ENCODE measurements around the gene PTEN.
"Not testable (repeated sequence)": the region's sequence is repeated elsewhere in the genome, so short reads cannot be mapped to it uniquely, and the experiment has no call there.

Gene PTEN

DNA sequence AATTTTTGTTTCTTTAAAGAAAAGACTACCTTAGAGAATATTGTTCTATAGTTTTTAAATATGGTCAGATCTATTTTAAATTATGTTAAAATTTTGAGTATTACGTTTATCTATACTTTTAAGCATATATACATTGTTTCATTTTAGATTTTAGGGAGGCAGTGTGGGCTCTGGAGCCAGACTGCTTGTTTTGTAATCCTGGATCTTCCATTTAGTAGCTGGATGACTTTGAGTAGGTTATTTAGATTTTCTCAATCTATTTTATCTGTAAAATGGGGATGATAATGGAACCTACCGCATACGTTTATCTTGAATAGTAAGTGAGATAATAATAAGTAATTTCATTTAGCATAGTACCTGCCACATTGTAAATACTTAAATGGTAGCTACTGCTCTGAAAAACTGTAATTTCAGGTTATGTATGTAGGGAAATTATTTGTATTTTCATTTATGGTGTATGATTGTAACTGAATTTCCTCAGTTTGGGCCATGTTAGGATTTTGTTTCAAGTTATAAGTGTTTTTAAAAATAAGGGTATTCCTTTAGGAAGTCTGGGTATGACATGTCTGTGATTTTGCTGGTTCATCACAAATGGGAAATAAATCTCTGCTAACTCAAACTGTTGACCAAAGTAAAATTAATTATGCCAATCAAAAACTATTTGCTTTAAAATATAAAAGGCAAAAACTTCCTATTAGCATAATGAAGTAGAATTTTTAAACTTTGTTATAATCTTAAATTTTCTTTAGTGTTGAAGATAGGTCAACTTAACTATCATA is 6.5 kb downstream of the PTEN start:
- no peak for DNase-seq (ENCODE audit: low read depth in 3 of 3)

DNA sequence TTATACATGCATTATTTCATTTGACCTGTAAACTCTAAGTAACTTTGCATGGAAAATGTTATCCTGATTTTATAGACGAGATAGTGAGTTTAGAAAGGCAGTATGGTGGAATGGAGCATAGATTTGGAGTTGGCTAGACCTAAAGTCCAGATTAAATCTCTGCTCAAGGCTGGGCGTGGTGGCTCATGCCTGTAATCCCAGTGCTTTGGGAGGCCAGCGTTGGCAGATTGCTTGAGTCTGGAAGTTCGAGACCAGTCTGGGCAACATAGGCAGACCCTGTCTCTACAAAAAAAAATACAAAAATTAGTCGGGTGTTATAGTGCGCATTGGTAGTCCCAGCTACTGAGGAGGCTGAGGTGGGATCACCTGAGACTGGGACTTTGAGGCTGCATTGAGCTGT is 9.4 kb downstream of the PTEN start:
- DNase-seq (ENCODE audit: low read depth in 3 of 3), result no peak

DNA sequence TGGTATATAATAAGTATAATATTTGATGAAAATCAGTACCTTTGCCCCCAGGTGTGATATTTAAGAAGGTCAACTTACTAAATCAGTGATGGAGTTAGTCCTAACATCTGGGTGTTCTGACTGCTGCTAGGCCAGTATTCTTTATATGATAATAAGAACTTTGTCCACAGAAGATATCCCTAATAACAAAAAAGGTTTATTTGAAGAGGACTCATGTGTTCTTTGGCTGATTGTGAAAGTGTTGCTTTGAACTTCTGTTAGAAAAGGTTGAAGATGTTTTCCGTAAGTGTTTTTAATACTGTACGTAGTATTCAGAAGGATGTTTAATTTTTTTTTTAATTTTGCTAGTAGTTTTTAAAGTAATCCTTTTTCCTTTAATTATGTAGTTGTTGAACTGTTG is 10.2 kb downstream of the PTEN start:
- no peak for DNase-seq (ENCODE audit: low read depth in 3 of 3)

DNA sequence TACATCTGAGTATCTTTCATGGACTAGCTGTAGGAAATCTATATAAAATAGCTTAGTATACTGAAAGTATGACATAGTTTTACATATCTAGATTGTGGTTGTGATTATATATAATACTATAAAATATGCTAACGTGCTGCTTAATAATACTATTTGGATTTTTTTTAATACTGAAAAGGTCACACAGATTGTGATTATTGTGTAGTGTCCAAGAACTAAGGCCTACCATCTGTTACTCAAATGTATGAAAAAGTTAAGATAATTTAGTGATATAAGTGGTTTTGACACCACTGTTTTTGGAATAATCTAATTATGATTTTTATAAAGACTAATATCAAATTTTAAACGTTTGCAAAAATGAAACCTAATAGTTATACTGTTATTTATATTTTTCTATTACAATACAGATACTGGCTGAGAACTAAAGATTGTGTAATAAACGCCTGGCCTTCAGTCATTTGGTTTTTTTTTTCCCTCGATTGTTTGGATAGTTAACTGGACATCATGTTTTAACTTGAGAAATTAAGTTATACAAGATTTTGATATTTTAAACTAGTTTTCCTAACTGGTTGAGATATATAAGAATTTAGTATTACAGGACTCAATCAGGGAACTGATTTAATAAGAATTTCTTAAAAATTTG is 12.6 kb downstream of the PTEN start:
- no peak for DNase-seq (ENCODE audit: low read depth in 3 of 3)

DNA sequence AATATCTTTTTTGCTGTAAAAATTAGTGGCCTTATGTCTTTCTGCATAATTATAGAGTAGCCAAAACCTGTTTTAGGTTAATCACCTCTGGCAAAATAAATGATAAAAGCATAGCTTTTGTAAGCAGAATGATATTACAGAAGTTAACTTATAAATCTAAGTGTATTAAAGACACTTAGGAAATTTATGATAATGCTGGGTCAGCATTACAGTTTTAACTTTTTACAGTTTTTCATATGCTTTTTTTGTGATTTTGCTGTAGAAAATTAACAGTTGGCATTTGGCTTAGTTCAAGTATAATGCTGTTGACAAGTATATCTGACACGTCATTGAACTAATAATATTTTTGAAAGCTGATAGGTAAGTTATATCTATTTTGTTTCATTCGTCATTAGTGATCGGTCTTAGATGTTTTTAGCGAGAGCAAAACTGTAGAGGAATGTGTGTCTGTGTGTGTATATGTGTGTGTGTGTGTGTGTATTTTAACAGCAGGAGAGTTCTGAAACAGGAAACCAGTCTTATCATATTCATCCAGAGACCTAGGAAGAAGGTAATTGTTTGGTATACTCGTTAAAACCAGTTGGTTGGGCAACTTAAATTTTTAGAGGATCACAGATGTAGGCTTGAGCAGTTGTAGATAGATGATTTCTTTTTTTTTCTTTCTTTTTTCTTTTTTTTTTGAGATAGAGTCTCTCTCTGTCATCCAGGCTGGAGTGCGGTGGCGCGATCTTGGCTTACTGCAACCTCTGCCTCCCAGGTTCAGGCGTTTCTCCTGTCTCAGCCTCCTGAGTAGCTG is 15.4 kb downstream of the PTEN start:
- DNase-seq (ENCODE audit: low read depth in 3 of 3), result no peak

DNA sequence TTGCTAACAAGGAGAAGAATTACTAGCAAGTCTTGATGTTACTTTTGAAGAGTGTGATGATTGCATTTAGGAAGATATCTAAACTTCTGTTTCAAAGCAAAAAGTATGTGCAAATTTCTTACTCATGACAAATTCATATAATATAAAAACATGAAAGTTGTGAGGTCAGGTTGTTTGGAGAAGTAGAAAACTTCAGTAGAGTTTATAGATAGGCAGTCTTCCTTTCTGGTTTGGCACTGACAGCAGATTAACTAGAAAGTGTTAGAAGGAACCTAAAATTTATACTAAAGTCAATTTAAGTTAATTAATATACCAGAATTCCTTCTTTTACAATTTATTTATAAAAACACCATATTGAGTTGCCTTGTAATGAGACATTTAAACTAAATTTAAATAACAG is 16.9 kb downstream of the PTEN start:
- DNase-seq (ENCODE audit: low read depth in 3 of 3), result no peak

- DNase-seq (ENCODE audit: low read depth in 3 of 3), result not testable (repeated sequence)
Measured at GRCh38 chr10:87881373-87882059, 18.1 kb downstream of the PTEN start.

DNA sequence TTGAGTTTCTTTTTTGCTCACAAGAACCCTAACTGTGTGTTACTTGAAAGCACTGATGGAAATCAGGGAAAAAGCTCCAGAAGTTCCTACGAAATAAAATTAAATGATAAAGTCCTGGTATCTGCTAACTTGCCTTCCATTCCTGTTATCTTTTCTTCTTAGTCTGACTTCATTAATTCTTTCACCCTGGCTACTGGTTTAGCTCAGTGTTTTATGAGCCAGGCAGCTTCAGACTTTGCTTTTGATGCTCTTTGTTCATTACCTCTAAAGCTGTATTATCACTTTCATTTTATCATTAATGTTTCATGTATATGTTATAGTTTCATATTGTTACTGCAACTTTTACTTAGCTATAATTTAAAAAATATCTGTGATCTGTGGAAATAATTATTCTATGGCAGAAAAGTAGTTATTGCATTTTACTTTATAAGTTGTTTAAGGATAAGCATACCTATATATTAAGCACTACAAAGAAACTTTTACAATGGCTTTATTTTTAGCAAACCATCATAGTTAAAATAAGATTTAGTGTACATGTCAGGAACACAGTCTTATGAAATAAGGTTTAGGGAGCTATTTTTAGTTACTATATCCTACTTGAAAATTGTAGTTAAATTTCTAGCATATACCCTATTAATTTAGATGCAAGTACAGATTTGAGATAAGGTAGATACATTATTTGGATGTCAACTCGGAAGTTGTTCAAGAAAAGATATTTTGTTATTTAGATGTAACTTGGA is 19.3 kb downstream of the PTEN start:
- DNase-seq (ENCODE audit: low read depth in 3 of 3), result no peak

DNA sequence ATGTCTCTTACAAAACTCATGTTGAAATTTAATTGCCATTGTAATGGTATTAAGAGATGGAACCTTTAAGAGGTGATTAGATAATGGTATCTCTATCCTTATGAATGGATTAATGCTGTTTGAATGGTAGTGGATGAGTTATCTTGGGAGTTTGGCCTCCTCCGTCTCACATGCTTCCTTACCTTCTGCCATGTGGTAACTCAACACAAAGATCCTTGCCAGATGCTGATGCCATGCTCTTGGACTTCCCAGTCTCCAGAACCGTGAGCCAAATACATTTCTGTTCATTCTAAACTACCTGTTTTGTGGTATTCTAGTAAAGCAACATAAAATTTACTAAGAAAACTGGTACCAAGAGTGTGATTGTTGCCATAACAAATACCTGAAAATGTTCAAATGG is 23.2 kb downstream of the PTEN start:
- no peak for DNase-seq (ENCODE audit: low read depth in 3 of 3)

GRCh38 chr10:87887146-87887545 is 23.7 kb downstream of the PTEN start:
- no peak for DNase-seq (ENCODE audit: low read depth in 3 of 3)

DNA sequence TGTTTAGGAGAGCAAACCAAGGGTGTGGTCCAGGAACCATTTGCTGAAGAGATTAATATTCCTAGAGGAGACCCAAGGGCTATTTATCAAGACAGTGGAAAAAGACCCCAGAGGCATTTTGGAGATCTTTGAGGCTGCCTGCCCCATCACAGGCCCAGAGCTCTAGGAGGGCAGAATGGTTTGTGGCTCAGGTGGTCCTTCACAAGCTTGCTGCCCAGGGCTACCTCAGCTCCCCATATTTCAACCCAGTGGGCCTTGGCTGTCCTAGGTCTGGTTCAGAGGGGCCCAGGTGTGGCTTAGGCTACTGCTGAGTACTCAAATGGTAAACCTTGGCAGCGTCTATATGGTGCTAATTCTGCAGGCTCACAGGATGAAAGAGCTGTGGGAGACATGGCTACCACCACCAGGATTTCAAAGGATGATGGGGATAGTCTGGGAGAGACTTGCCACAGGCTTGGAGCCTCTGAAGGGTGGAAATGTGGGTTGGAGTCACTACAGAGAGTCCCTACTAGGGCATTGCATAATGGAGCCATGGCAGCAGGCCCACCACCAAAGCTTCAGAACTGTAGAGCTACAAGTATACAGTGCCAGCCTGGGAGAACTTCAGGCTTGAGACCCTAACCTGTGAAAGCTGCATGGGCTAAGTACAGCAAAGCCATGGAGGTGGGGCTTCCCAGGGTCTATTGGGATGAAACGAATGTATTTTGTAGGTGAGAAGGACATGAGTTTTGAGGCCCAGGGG is 24.3 kb downstream of the PTEN start:
- no peak for DNase-seq (ENCODE audit: low read depth in 3 of 3)

DNA sequence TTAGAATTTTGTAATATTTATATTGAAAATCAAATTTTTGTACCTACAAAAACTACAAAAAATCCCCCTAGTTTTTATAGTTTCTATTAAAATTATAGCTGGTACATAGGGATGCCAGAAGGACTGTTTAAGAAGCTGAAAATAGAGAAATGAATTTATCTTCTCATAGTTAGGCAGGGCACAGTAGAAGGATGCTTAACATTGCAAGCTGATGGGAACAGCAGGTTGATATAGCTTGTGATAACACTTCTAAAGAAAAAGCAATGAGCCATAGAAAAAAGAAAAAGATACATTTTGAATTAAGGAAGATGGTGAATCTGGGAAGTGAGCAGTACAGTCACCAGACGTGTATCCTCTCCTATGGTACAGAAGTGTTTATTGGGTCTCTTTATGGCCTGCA is 32.0 kb downstream of the PTEN start:
- DNase-seq (ENCODE audit: low read depth in 3 of 3), result no peak

DNA sequence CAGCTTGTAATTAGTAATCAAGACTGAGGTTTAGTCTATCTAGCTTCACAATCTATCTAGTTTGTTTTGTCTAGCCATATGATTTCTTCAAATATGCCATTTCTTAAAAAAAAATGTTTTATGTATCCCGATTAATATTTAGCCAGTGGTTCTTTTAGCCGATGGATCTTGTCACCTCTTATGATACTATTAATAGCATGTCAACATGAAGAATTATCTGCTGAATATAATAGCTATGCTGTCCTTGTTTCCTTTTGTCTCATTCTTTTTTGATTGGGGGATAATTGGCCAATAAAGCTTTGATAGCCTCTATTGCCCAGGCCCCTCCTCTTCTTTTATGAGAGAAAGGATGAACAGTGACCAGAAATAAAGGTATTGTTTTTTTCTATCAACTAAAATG is 32.8 kb downstream of the PTEN start:
- no peak for DNase-seq (ENCODE audit: low read depth in 3 of 3)

- DNase-seq (ENCODE audit: low read depth in 3 of 3), result not testable (repeated sequence)
Measured at GRCh38 chr10:87897957-87898356, 34.5 kb downstream of the PTEN start.

- not testable (repeated sequence) for DNase-seq (ENCODE audit: low read depth in 3 of 3)
Measured at GRCh38 chr10:87903396-87903795, 40.0 kb downstream of the PTEN start.

DNA sequence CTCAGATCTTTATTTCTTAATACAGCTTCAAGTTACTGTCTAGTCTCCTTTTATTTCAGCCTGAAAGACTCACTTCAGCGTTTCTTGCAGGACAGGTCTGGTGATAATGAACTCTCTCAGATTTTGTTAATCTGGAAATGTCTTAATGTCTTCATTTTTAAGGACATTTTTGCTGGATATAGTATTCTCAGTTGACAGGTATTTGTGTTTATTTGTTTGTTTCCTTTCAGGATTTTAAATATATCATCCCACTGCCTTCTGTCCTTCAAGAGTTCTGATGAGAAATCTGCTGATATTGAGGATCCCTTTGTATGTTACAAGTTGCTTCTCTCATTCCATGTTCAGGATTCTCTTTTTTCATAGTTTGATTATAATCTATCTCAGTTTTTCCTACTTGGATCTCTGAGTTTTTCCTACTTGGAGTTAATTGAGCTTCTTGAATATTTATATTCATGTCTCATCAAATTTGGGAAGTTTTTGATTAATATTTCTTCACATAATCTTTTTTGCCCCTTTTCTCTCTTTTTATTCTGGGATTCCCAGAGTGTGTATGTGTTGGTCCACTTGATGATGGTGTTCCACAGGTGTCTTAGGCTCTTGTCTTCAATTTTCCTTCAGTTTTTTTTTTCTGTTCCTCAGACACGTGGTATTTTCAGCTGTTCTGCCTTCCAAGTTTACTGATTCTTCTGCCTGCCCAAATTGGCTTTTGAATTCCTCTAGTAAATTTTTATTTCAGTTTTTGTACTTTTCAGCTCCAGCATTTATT is 49.9 kb downstream of the PTEN start:
- no peak for DNase-seq (ENCODE audit: low read depth in 3 of 3)

- no peak for DNase-seq (ENCODE audit: low read depth in 3 of 3)
Measured at GRCh38 chr10:87915406-87915805, 52.0 kb downstream of the PTEN start.

- DNase-seq (ENCODE audit: low read depth in 3 of 3), result no peak
Measured at GRCh38 chr10:87915989-87916388, 52.6 kb downstream of the PTEN start.

GRCh38 chr10:87916515-87916914 is 53.1 kb downstream of the PTEN start:
- no peak for DNase-seq (ENCODE audit: low read depth in 3 of 3)

DNA sequence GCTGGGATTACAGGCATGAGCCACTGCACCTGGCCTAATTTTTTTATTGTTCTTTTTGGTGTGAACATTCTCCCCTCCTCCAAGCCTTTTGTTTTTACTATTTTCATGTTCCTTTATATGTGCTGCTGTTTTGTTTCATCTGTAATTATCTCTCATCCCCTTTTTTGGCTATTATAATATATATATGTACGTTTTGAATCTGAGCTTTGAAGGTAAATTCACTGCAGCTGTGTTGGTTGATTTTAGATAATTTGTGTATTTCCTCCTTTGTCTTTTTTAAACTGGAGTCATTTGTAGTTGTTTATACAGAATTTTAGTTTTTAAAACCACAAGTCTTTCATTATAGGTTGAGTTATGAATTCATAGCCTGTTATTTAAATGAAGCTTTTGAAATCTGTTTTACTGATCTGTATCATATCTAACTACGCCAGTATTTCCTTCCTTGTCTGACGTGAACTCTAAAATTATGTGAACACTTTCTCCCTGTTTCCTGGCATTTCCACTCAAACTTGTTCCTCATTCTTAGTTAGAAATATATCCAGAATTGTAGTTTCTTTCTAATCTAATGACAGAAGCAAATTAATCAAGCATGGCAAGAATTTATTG is 54.9 kb downstream of the PTEN start:
- no peak for DNase-seq (ENCODE audit: low read depth in 3 of 3)
